Ovary (tissue), 9 donors: ENCODE results near the gene OSM. TPM values are rescaled to one million over a fixed set of nuclear protein-coding genes. Genes with fewer than 3 reads are reported as not detected.

Source experiments
- DNase-seq, 5 donors: peaks; one replicate each; pipeline ENCODE4 v3.0.0-alpha.2; 2019 to 2020
- H3K27ac ChIP-seq, 2 donors: fragments of 200-600 bp; one replicate each; pipeline versions ENCODE4 v1.5.1 to v1.8.0; 2019 to 2022
- H3K27me3 ChIP-seq: fragments of 200-600 bp; one replicate; pipeline ENCODE4 v1.8.0; 2022
- H3K36me3 ChIP-seq: fragments of 200-600 bp; sonication (generic); one replicate; pipeline ENCODE4 v1.5.1; 2019
- H3K4me1 ChIP-seq: one replicate; pipeline ENCODE4 v1.8.1; 2013; ENCODE audit warnings: mild to moderate bottlenecking, moderate library complexity; ENCODE audit not compliant: insufficient read depth
- H3K4me3 ChIP-seq: fragments of 200-600 bp; sonication (generic); one replicate; pipeline ENCODE4 v1.5.1; 2017
- H3K9me3 ChIP-seq, 2 donors: fragments of 200-600 bp in 1 of 2; sonication (generic) in 1 of 2; one replicate each; pipeline versions ENCODE4 v1.5.1 to v1.8.1; 2013 to 2019; ENCODE audit warnings: mild to moderate bottlenecking in 1 of 2, moderate library complexity in 1 of 2
- EP300 ChIP-seq: sonication (generic); formaldehyde crosslinking; IDR thresholded peaks from one replicate; pipeline ENCODE4 v1.6.1; 2017; ENCODE audit warnings: antibody characterized with exemption
- POLR2A ChIP-seq: fragments of 450-650 bp; IDR thresholded peaks from one replicate; pipeline ENCODE4 v1.6.1; 2017; ENCODE audit warnings: antibody characterized with exemption, mild to moderate bottlenecking, moderate library complexity
- WGBS, 3 donors: extraction: QIAGEN DNeasy Blood & Tissue Kit in 1 of 3; methylation state at CpG; one replicate each; pipeline versions ENCODE4 v1.1.5 to v1.1.7; 2013 to 2017; 5-methylcytosine and 5-hydroxymethylcytosine counted together
- intact Hi-C, 4 donors: fragments of 100-400 bp; cut with DNase I; formaldehyde crosslinking; loops; one replicate each; pipeline versions ENCODE4 v1.11.0 to v1.15.1; 2022 to 2023
- polyA plus RNA-seq, 2 donors: library from polyadenylated mRNA; stranded (reverse); fragments of 200-250 nt in 1 of 2; fragments of 350-450 nt in 1 of 2; fragmentation: Illumina TruSeq in 1 of 2; extraction: RNeasy Lipid Tissue Mini Kit (QIAGEN cat#74804) in 1 of 2; gene quantifications; one replicate each; pipeline ENCODE4 v1.2.3, GENCODE V29; 2013 to 2014
- total RNA-seq, 7 donors: library from RNA; depleted of rRNA in 2 of 7; stranded (reverse); fragments of >200 nt in 2 of 7; fragmentation: NEBNext Ultra II Directional in 3 of 7; extraction: Animal tissue kit (Norgen Biotek cat#: 25700) in 3 of 7; gene quantifications; one replicate each; pipeline versions ENCODE4 v1.1.0 to v1.2.4, GENCODE V29; 2016 to 2023
- TF ChIP-seq, protein P1 (sequence below), 3 donors: fragments of 450-650 bp in 2 of 3; fragments of 200-600 bp in 1 of 3; IDR thresholded peaks; one replicate each; pipeline versions ENCODE4 v1.5.1 to v1.8.0; 2016 to 2022; ENCODE audit warnings: antibody characterized with exemption in 3 of 3, mild to moderate bottlenecking in 1 of 3
- donor health status: DM: no; HTN: no; CAD: no; lungs with moderate emphysema.
- donor health status: DM: no; HTN: no; CAD: no.
- donor health status: Bipolar disorder and iron deficiency.
- donor health status: DM: yes; HTN: yes; CAD: no.
- donor health status: DM: no; HTN: no; CAD: no.
- donor health status: DM: yes; HTN: yes; CAD: no.

Gene OSM
- total and polyA plus RNA-seq, 9 donors = 0.46 to 4.5 (median 1.2) TPM; not detected in 2

GRCh38 chr22:30284666-30285065 lies 18.0 kb upstream of the OSM start:
- Histone ChIP-seq H3K36me3 (no peaks in the 10 kb centered on the region), H3K27me3 (no peaks in the 10 kb centered on the region), H3K4me3 (no peak overlapping the region), H3K4me1 (peaks cover 2% of the 10 kb centered on the region), H3K9me3 (no peaks in the 10 kb centered on the region), H3K27ac (no peak overlapping the region)
- no peak for DNase-seq
- WGBS, 3 donors = 88 to 91% (median 89%) methylated on average over 4 of the region's 4 CpGs
- intact Hi-C loops = loop anchor here in 1 of 4 donors (5.0 kb wide), 1 partner anchor 103 kb away; the partner anchor contains the start of gene RNF215
- TF ChIP-seq, protein P1, sequence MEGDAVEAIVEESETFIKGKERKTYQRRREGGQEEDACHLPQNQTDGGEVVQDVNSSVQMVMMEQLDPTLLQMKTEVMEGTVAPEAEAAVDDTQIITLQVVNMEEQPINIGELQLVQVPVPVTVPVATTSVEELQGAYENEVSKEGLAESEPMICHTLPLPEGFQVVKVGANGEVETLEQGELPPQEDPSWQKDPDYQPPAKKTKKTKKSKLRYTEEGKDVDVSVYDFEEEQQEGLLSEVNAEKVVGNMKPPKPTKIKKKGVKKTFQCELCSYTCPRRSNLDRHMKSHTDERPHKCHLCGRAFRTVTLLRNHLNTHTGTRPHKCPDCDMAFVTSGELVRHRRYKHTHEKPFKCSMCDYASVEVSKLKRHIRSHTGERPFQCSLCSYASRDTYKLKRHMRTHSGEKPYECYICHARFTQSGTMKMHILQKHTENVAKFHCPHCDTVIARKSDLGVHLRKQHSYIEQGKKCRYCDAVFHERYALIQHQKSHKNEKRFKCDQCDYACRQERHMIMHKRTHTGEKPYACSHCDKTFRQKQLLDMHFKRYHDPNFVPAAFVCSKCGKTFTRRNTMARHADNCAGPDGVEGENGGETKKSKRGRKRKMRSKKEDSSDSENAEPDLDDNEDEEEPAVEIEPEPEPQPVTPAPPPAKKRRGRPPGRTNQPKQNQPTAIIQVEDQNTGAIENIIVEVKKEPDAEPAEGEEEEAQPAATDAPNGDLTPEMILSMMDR (IDR thresholded peaks at IDR 0.05) = no peak

DNA sequence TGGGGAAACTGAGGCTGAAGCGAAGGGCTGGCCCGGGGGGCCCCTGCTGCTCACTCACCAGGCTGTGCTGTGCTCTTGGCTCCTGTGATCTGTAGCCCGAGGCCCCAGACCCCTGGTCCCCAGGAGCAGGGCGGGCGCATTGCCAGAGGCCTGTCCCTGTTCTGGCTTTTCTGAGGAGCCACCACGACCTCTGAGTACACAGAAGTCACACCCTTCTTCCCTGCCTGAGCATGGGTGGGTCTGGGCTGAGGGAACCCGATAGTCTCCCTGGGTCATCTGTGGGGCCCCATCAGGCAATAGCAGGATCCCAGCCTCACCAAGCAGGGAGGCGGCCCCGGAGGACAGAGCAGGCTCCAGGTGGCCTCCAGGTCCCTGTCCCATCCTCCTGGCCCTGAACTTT lies 17.5 kb upstream of the OSM start:
- whole genome bisulfite sequencing, 3 donors = 87 to 90% (median 89%) methylated on average over 9 of the region's 9 CpGs
- H3K9me3 ChIP-seq = no peaks in the 10 kb centered on the region
- no peak overlapping the region for H3K4me3 ChIP-seq
- no peaks in the 10 kb centered on the region for H3K27me3 ChIP-seq
- no peak for DNase-seq
- peaks cover 2% of the 10 kb centered on the region for H3K4me1 ChIP-seq
- no peak overlapping the region for H3K27ac ChIP-seq
- intact Hi-C loops = no loop called here
- TF ChIP-seq EP300 (no peak), POLR2A (no peak)
- TF ChIP-seq, protein P1 (IDR thresholded peaks at IDR 0.05) = no peak
- no peaks in the 10 kb centered on the region for H3K36me3 ChIP-seq

DNA sequence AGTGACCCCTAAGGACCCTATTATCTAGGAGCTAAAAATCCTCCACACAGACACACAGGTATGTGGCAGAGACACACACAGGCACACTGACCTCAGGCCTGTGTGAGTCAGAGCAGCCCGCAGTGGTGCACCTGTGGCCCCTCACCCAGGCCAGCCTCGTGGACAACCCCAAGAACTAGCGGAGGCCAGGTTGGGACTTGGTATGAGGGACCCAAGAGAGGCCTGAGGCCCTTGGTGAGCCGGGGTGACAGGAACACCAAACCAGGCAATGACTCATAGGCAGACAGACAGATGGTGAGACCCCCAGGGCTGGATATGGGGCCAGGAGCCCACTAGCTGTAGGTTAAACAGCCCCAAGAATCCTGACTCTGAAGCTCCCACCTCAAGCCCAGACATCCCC lies 16.7 kb upstream of the OSM start:
- WGBS, 3 donors = 86 to 96% (median 86%) methylated on average over 4 of the region's 4 CpGs
- Histone ChIP-seq H3K4me1 (peaks cover 2% of the 10 kb centered on the region), H3K27me3 (no peaks in the 10 kb centered on the region), H3K4me3 (no peak overlapping the region), H3K27ac (no peak overlapping the region), H3K9me3 (no peaks in the 10 kb centered on the region), H3K36me3 (no peaks in the 10 kb centered on the region)
- no peak for TF ChIP-seq POLR2A
- TF ChIP-seq EP300 = no peak
- TF ChIP-seq, protein P1 (IDR thresholded peaks at IDR 0.05) = no peak
- intact Hi-C loops = no loop called here
- DNase-seq = no peak

DNA sequence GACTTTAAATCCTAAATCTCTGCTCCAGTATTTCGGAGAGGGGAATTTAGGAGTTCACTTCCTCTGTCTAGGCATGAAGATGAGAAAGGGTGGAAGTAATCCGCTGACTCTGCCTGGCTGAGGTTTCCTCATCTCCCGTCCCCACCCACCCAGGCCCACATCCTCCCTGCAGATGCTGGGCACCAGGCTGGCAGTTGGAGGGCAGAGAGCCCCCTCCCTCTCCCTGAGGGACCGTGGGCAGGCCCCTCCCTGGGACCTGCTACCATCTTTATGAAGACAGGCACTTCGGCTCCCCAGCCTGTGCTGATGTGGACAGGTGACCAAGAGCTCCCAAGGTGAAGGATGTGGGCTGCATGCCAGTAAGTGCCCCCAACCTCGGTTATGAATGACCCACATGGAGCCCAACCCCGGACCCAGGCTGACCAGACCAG lies 16.0 kb upstream of the OSM start:
- WGBS, 3 donors = 79 to 86% (median 82%) methylated on average over 7 of the region's 7 CpGs
- Histone ChIP-seq H3K9me3 (no peaks in the 10 kb centered on the region), H3K4me1 (peaks cover 2% of the 10 kb centered on the region), H3K27me3 (no peaks in the 10 kb centered on the region), H3K27ac (no peak overlapping the region), H3K4me3 (no peak overlapping the region), H3K36me3 (no peaks in the 10 kb centered on the region)
- TF ChIP-seq POLR2A (no peak), EP300 (no peak)
- TF ChIP-seq, protein P1 (IDR thresholded peaks at IDR 0.05) = no peak
- intact Hi-C loops = no loop called here
- no peak for DNase-seq
